ENCODE measurements around the gene RDH12. TPM values are rescaled to one million over a fixed set of nuclear protein-coding genes. Genes with fewer than 3 reads are reported as not detected.

The RDH12 gene
- total RNA-seq, 1 donor from 2014 or later = 0.16 TPM

DNA sequence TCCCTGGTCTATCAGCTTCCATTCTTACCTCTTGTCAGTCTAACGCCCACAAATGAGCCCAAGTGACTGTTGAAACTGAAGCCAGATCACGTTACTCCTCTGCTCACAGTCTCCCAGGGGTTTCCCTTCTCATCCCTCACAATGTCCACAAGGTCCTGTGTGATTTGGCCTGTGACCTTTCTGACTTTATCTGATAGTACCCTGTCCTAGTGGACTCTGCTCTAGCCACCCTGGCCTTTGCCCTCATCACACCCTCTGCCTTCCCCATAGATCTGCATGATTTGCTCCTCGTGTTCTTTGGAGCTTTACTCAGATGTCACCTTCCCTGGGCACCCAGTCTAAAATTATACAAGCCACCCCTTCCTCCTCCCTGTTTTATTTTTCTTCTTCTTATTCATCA lies 55.5 kb downstream of the RDH12 start:
- Histone ChIP-seq H3K27ac (ENCODE audit: low read depth, low read length) (no peak overlapping the region), H3K36me3 (ENCODE audit: insufficient read depth, low read length) (peaks cover 31% of the 10 kb centered on the region), H3K4me2 (ENCODE audit: low read length) (no peak overlapping the region), H3K4me1 (ENCODE audit: insufficient read depth, low read length) (no peaks in the 10 kb centered on the region), H3K27me3 (ENCODE audit: insufficient read depth, low read length) (no peaks in the 10 kb centered on the region), H3K9me3 (ENCODE audit: insufficient read depth, low read depth, low read length) (no peaks in the 10 kb centered on the region), H4K20me1 (ENCODE audit: insufficient read depth, low read length) (no peaks in the 10 kb centered on the region), H2AFZ (ENCODE audit: low read depth, low read length) (no peak overlapping the region), H3K9ac (ENCODE audit: low read length) (no peak overlapping the region), H3K79me2 (ENCODE audit: insufficient read depth, low read length) (no peaks in the 10 kb centered on the region), H3K4me3 (ENCODE audit: insufficient read depth, low read depth, low read length) (no peak overlapping the region)
- Mint-ChIP-seq H3K27ac (ENCODE audit: unreplicated experiment) (no peak overlapping the region), H3K27me3 (ENCODE audit: low read depth, unreplicated experiment) (no peaks in the 10 kb centered on the region), H3K9me3 (ENCODE audit: unreplicated experiment) (no peaks in the 10 kb centered on the region), H3K36me3 (ENCODE audit: low read depth, unreplicated experiment) (peaks cover 30% of the 10 kb centered on the region), H3K4me3 (ENCODE audit: unreplicated experiment) (no peak overlapping the region), H3K4me1 (ENCODE audit: low read depth, unreplicated experiment) (no peaks in the 10 kb centered on the region)
- DNase-seq (ENCODE audit: low read depth) = no peak
- TF ChIP-seq EZH2 (IDR thresholded peaks at IDR 0.05; ENCODE audit: insufficient read depth, low read length) = no peak
- TF ChIP-seq, protein P1, sequence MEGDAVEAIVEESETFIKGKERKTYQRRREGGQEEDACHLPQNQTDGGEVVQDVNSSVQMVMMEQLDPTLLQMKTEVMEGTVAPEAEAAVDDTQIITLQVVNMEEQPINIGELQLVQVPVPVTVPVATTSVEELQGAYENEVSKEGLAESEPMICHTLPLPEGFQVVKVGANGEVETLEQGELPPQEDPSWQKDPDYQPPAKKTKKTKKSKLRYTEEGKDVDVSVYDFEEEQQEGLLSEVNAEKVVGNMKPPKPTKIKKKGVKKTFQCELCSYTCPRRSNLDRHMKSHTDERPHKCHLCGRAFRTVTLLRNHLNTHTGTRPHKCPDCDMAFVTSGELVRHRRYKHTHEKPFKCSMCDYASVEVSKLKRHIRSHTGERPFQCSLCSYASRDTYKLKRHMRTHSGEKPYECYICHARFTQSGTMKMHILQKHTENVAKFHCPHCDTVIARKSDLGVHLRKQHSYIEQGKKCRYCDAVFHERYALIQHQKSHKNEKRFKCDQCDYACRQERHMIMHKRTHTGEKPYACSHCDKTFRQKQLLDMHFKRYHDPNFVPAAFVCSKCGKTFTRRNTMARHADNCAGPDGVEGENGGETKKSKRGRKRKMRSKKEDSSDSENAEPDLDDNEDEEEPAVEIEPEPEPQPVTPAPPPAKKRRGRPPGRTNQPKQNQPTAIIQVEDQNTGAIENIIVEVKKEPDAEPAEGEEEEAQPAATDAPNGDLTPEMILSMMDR (IDR thresholded peaks at IDR 0.05; ENCODE audit: insufficient read depth, low read depth, low read length) = no peak
- FAIRE-seq = no peak

DNA sequence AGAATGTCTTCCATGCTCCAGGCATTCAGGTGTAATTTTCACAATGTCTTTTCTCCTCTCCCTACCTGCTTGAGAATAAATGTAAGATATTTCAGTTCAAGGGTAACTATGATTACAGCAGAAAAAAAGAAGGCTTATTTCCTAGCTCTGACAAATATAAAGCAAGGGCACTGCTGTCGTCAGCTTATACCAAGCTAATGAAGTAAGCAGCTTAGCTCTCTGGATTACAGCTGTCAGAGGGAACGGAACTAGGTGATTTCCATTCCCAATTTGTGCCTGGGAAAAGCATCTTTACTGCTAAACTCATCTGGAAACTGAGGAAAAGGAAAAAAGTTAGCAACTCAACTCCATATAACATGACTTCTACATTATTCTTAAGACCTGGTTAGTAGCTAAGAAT lies 58.2 kb downstream of the RDH12 start:
- Histone ChIP-seq H2AFZ (ENCODE audit: low read depth, low read length) (no peak overlapping the region), H3K27ac (ENCODE audit: low read depth, low read length) (no peak overlapping the region), H3K27me3 (ENCODE audit: insufficient read depth, low read length) (no peaks in the 10 kb centered on the region), H3K9ac (ENCODE audit: low read length) (no peak overlapping the region), H3K4me3 (ENCODE audit: insufficient read depth, low read depth, low read length) (no peak overlapping the region), H3K79me2 (ENCODE audit: insufficient read depth, low read length) (no peaks in the 10 kb centered on the region), H3K9me3 (ENCODE audit: insufficient read depth, low read depth, low read length) (no peaks in the 10 kb centered on the region), H3K4me1 (ENCODE audit: insufficient read depth, low read length) (no peaks in the 10 kb centered on the region), H4K20me1 (ENCODE audit: insufficient read depth, low read length) (no peaks in the 10 kb centered on the region), H3K36me3 (ENCODE audit: insufficient read depth, low read length) (peaks cover 21% of the 10 kb centered on the region), H3K4me2 (ENCODE audit: low read length) (no peak overlapping the region)
- Mint-ChIP-seq H3K4me3 (ENCODE audit: unreplicated experiment) (no peak overlapping the region), H3K36me3 (ENCODE audit: low read depth, unreplicated experiment) (peaks cover 27% of the 10 kb centered on the region), H3K27ac (ENCODE audit: unreplicated experiment) (no peak overlapping the region), H3K27me3 (ENCODE audit: low read depth, unreplicated experiment) (no peaks in the 10 kb centered on the region), H3K9me3 (ENCODE audit: unreplicated experiment) (no peaks in the 10 kb centered on the region), H3K4me1 (ENCODE audit: low read depth, unreplicated experiment) (no peaks in the 10 kb centered on the region)
- DNase-seq (ENCODE audit: low read depth) (no peak), FAIRE-seq (no peak)
- TF ChIP-seq, protein P1 (IDR thresholded peaks at IDR 0.05; ENCODE audit: insufficient read depth, low read depth, low read length) = no peak
- TF ChIP-seq EZH2 (IDR thresholded peaks at IDR 0.05; ENCODE audit: insufficient read depth, low read length) = no peak

DNA sequence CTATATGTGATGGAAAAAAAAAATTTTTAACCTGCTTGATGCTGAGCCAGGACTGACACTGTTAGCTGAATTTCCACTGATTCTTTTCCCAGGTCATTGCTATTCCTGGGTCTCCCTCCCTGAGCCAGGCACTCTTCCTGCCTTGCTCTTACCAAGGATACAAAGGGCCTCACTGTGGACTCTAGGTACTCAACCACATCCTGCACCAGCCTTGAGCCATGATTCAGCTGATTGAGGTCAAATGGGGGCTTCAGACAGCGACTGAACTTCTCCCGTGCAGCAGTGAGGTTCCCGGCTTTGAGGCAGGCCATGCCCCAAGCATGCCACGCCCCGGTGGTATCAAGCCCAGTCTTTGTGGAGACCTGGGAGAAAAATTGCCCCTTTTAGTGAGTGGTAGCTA lies 60.4 kb downstream of the RDH12 start:
- H3K4me2 ChIP-seq (ENCODE audit: low read length) = no peak overlapping the region
- H4K20me1 ChIP-seq (ENCODE audit: insufficient read depth, low read length) = no peaks in the 10 kb centered on the region
- no peak overlapping the region for H3K27ac ChIP-seq (ENCODE audit: low read depth, low read length)
- no peaks in the 10 kb centered on the region for H3K9me3 ChIP-seq (ENCODE audit: insufficient read depth, low read depth, low read length)
- no peak overlapping the region for H3K4me3 Mint-ChIP-seq (ENCODE audit: unreplicated experiment)
- no peaks in the 10 kb centered on the region for H3K9me3 Mint-ChIP-seq (ENCODE audit: unreplicated experiment)
- H3K36me3 Mint-ChIP-seq (ENCODE audit: low read depth, unreplicated experiment) = peaks cover 18% of the 10 kb centered on the region
- no peak overlapping the region for H3K4me3 ChIP-seq (ENCODE audit: insufficient read depth, low read depth, low read length)
- DNase-seq (ENCODE audit: low read depth) (no peak), FAIRE-seq (no peak)
- no peak for TF ChIP-seq EZH2 (IDR thresholded peaks at IDR 0.05; ENCODE audit: insufficient read depth, low read length)
- TF ChIP-seq, protein P1 (IDR thresholded peaks at IDR 0.05; ENCODE audit: insufficient read depth, low read depth, low read length) = no peak
- no peak overlapping the region for H3K9ac ChIP-seq (ENCODE audit: low read length)
- H3K27me3 Mint-ChIP-seq (ENCODE audit: low read depth, unreplicated experiment) = no peaks in the 10 kb centered on the region
- H3K27me3 ChIP-seq (ENCODE audit: insufficient read depth, low read length) = no peaks in the 10 kb centered on the region
- H2AFZ ChIP-seq (ENCODE audit: low read depth, low read length) = no peak overlapping the region
- H3K27ac Mint-ChIP-seq (ENCODE audit: unreplicated experiment) = no peak overlapping the region
- peaks cover 20% of the 10 kb centered on the region for H3K36me3 ChIP-seq (ENCODE audit: insufficient read depth, low read length)
- no peaks in the 10 kb centered on the region for H3K4me1 Mint-ChIP-seq (ENCODE audit: low read depth, unreplicated experiment)
- no peaks in the 10 kb centered on the region for H3K79me2 ChIP-seq (ENCODE audit: insufficient read depth, low read length)
- H3K4me1 ChIP-seq (ENCODE audit: insufficient read depth, low read length) = no peaks in the 10 kb centered on the region
